ENCODE data around the gene TNFAIP1.

TNFAIP1 gene

GRCh38 chr17:28357901-28358197 lies 22.3 kb downstream of the TNFAIP1 start:
- POLR2A ChIA-PET, result interaction anchor here (0.5 to 1.9 kb wide), 8 partner anchors 9 to 880 kb away, joined by 3 to 26 read pairs (median 12); partner anchors contain the start of genes IFT20, SARM1, TNFAIP1 and VTN
- CTCF ChIA-PET, result interaction anchor here (1.4 to 3.4 kb wide), 5 partner anchors 9 to 59 kb away, joined by 4 to 20 read pairs (median 5); partner anchors contain the start of genes IFT20 and TNFAIP1
- no peak for TF ChIP-seq CTCF (IDR thresholded peaks at IDR 0.05; ENCODE audit: insufficient read depth, low read length, missing control alignments)

GRCh38 chr17:28363186-28363585 lies 27.6 kb downstream of the TNFAIP1 start:
- CTCF ChIA-PET, result no interaction called here
- H3K4me3 ChIP-seq (ENCODE audit: low read depth, low read length), result no peak overlapping the region
- DNase-seq (ENCODE audit: low read depth, low spot score), result no peak
- POLR2A ChIA-PET, result no interaction called here
- no peak for TF ChIP-seq CTCF (IDR thresholded peaks at IDR 0.05; ENCODE audit: insufficient read depth, low read length, missing control alignments)

More at GRCh38 chr17:28357901-28358197, 22.3 kb downstream of the TNFAIP1 start:
- DNase-seq (ENCODE audit: low read depth, low spot score), result no peak
- peak overlapping the region; percentile 95 for H3K4me3 ChIP-seq (ENCODE audit: low read depth, low read length)

- no peak overlapping the region for H3K4me3 ChIP-seq (ENCODE audit: low read depth, low read length)
- no peak for TF ChIP-seq CTCF (IDR thresholded peaks at IDR 0.05; ENCODE audit: insufficient read depth, low read length, missing control alignments)
- no peak for DNase-seq (ENCODE audit: low read depth, low spot score)
- ChIA-PET POLR2A (interaction anchor here (1.0 kb wide), 1 partner anchor 17 kb away, joined by 3 read pairs; no protein-coding TSS in a partner anchor), CTCF (no interaction called here)
Measured at GRCh38 chr17:28363776-28364650, 28.5 kb downstream of the TNFAIP1 start.

- no peak within 1 kb of the TSS for H3K4me3 ChIP-seq (ENCODE audit: low read depth, low read length)
- CTCF ChIA-PET, result no interaction called here
- POLR2A ChIA-PET, result interaction anchor here (1.0 kb wide), 1 partner anchor 18 kb away, joined by 3 read pairs; no protein-coding TSS in a partner anchor
- no peak for DNase-seq (ENCODE audit: low read depth, low spot score)
- TF ChIP-seq CTCF (IDR thresholded peaks at IDR 0.05; ENCODE audit: insufficient read depth, low read length, missing control alignments), result no peak
Measured at GRCh38 chr17:28364665-28365363, 29.3 kb downstream of the TNFAIP1 start, which contains the start of gene SEBOX. Gene SEBOX, minus strand, starts transcription at chr17:28365199. Its CDS starts 48 bp downstream, at chr17:28365151.

GRCh38 chr17:28365487-28365886 lies 29.9 kb downstream of the TNFAIP1 start:
- ChIA-PET POLR2A (no interaction called here), CTCF (no interaction called here)
- no peak for DNase-seq (ENCODE audit: low read depth, low spot score)
- TF ChIP-seq CTCF (IDR thresholded peaks at IDR 0.05; ENCODE audit: insufficient read depth, low read length, missing control alignments), result no peak
- no peak overlapping the region for H3K4me3 ChIP-seq (ENCODE audit: low read depth, low read length)

GRCh38 chr17:28366605-28367004 lies 31.0 kb downstream of the TNFAIP1 start:
- CTCF ChIA-PET, result interaction anchor here (1.2 kb wide), 1 partner anchor 8 kb away, joined by 4 read pairs; no protein-coding TSS in a partner anchor
- H3K4me3 ChIP-seq (ENCODE audit: low read depth, low read length), result no peak overlapping the region
- POLR2A ChIA-PET, result interaction anchor here (2.5 kb wide), 1 partner anchor 9 kb away, joined by 14 read pairs; the partner anchor contains the start of gene POLDIP2
- no peak for TF ChIP-seq CTCF (IDR thresholded peaks at IDR 0.05; ENCODE audit: insufficient read depth, low read length, missing control alignments)
- no peak for DNase-seq (ENCODE audit: low read depth, low spot score)
